HG02840 (cell line): Measurements from ENCODE around the gene TNNT3.

Experiments
- ATAC-seq: cut with Tn5 transposase; IDR thresholded peaks from one replicate; pipeline ENCODE4 v1.9.1; 2021; ENCODE audit warnings: mild to moderate bottlenecking, moderate library complexity, moderate number of reproducible peaks; ENCODE audit not compliant: unreplicated experiment, low FRiP score

TNNT3 gene

GRCh38 chr11:1979607-1980006 lies 60.1 kb downstream of the TNNT3 start:
- no peak for ATAC-seq

DNA sequence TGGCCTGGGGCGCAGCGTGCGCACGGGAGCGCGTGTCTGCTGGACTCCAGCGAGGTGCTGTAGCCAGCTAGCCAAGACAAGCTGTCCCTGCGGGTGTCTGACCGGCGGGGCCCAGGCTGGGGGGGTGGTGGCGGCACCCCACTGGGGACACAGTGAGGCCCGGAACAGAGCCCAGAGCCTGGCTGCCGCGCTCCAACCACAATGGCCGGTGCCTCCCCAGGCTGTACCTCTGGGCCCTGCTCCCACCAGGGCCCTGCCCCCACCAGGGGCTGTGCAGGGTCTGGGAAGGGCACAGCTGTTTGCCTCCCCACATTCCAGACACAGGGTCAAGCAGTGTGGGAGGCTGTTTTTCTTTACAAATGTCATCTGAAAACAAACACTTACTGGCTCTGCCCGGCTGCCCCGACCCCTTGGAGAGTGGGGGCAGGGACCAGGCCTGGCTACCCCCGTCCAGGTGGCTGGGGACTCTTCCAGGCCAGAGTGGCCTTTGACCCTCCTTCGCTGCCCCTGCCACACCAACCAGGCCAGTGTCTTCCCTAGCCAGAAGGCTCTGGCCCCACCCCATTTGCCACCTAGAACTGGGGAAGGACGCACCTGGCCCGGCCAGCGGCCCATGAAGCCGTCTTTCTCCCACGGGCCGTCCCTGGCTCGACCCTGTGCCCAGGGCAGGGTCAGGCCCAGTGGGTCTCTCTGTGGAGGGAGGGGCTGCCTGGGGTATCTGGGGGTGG lies 63.5 kb downstream of the TNNT3 start:
- ATAC-seq: no peak

DNA sequence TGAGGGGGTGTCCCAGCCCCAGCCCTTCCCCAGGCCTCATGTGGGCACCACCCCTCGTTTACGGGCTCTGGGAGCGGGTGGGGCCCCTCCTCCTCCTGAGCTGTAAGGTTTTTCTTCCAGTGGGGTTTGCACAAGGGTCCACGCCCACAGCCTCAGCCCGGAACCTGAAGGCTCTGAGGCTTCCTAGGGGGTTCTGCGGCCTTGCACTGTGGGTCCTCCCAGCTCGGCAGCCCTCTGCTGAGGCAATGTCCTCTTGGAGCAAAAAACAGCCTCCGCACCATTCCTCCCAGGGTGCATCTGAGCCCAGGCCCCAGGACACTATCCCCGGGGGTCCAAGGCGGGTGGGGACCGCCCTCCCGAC lies 64.1 kb downstream of the TNNT3 start:
- no peak for ATAC-seq

DNA sequence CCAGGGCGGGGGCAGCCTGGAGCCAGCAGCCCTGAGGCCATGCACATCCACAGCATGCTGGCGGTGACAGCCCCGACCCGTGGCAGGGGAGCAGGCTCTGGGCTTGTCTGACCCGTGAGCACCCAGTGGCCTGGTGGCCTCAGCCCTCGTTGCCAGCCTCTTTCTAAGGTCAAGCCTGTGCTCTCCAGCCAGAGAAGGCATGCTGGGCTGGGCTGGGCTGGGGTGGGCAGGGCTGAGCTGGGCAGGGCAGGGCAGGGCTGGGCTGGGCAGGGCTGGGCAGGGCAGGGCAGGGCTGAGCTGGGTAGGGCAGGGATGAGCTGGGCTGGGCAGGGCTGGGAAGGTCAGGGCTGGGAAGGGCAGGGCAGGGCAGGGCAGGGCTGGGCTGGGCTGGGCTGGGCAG lies 67.5 kb downstream of the TNNT3 start:
- no peak for ATAC-seq

DNA sequence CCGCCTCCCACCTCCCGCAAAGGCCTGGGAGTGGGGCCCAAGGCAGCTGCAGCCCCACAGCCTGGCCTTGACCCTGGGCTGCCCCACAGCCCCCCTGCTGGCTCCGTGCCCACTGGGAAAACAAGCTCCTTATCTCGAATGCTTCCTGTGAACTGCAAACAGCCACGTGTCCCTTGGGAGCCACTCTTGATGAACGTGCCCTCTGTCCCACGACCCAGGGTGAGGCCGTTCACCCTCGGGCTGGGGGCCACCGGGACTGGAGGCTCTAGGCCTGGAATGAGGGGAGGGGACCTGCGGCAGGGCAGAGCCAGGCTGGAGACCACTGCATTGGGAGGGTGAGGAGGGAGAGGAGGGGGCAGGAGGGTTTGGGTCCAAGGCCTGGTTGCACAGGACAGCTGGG lies 68.7 kb downstream of the TNNT3 start:
- ATAC-seq: no peak
